GM21447 (cell line): ENCODE measurements around the gene NRL.

Experiments
- ATAC-seq: cut with Tn5 transposase; IDR thresholded peaks from one replicate; pipeline ENCODE4 v1.9.1; 2021; ENCODE audit not compliant: unreplicated experiment

NRL gene

DNA sequence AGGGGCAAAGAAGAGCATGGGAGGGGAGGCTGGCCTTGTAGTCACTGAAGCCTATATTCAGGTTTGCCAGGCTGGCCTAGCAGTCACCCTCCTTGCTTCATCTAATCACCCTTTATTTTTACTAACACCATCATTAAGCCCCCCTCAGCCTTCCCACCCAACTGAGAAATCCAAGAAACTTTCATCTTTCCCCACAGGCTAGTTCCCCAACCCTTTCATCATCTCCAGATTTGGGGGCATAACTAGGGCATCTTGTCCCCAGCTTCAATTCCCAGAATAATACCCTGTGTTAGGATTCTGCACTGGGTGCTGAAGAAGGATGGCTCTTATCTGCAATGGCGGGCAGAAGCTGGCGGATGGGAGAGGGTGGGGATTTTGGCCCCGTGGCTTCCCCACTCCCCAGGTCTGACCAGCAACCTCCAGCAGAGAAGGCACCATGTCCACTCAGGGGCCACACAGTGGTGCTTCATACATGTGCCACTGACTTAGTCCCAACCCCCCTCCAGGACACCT, 13.7 kb downstream of the NRL start:
- no peak for ATAC-seq

DNA sequence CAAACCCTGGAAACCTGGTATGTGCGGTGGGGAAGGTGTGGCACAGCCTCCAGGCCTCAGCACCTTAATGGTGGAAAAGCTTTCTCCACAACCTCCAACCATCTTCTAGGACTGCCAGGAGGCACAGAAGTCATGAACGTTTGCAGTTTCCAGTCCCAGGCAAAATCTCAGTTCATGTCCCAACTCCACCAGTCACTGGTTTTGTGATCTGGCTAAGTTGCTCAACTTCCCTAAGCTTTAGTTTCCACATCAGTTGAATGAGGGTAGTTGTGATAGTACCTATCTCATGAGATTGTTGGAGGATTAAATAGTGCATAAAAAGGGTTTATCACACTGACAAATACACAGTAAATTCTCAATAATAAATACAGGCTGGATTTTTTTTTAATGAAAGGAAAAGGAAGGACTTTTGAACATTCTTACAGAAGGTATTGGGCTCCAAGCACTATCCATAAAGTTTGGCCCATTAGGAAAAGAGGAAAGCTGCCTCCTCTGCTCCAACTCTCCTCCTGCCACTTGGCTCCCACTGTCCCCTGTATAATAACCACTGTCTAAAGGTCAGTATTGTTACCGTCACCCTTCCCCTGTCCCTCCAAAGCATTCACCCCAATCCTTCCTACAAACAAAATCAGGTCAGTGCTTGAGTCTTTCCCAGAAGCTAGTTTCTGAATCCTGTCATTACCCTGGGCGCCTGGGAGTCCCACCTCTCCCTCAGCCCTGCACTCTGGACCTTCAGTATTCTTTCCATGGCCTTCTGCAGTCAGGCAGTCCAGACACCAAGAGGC, 14.4 kb downstream of the NRL start:
- no peak for ATAC-seq

DNA sequence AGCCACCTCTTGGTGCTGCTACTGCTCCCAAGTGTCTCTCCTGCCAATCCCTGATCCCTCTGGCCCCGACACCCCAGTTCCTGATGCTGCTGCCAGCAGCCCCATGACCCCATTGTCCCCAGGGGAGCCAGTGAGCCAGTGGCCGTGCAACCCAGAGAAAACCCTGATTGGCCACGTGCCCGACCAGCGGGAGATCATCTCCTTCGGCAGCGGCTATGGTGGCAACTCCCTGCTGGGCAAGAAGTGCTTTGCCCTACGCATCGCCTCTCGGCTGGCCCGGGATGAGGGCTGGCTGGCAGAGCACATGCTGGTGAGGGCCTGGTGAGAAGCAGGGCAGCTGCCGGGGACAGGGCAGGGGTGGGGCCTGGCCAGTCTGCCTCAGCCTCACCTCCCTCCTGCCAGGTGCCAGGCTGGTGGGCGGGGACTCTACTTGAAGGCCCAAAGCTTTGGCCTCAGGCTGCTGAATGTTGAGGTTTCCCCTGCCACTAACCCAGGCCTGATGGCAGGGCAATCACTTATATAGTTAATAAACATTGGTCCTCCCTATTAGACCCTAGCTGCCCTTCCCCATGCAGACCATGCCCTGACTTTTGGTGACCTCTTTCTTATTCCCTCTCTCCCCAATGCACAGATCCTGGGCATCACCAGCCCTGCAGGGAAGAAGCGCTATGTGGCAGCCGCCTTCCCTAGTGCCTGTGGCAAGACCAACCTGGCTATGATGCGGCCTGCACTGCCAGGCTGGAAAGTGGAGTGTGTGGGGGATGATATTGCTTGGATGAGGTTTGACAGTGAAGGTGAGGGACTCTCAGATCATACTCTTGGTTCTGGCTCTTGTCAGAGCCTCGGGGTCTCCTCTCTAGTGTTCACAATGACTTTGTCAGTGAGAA, 15.6 kb downstream of the NRL start:
- ATAC-seq, result no peak

DNA sequence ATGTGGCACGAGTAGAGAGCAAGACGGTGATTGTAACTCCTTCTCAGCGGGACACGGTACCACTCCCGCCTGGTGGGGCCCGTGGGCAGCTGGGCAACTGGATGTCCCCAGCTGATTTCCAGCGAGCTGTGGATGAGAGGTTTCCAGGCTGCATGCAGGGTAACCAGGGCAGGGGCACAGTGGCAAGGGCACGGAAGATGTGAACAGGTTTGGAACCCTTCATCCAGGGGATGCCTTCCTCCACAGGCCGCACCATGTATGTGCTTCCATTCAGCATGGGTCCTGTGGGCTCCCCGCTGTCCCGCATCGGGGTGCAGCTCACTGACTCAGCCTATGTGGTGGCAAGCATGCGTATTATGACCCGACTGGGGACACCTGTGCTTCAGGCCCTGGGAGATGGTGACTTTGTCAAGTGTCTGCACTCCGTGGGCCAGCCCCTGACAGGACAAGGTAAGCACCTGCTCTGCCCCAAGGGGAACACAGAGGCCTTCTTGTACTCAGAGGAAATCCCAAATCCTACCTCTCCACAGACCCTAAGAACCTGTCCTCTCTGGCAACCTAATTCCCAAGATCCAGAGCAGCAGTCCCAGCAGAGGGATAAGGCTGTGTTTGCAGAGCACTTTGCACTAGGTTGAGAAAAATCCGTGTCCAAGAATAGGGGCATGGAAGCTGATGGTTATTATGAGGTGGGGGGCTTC, 16.4 kb downstream of the NRL start:
- ATAC-seq, result no peak

DNA sequence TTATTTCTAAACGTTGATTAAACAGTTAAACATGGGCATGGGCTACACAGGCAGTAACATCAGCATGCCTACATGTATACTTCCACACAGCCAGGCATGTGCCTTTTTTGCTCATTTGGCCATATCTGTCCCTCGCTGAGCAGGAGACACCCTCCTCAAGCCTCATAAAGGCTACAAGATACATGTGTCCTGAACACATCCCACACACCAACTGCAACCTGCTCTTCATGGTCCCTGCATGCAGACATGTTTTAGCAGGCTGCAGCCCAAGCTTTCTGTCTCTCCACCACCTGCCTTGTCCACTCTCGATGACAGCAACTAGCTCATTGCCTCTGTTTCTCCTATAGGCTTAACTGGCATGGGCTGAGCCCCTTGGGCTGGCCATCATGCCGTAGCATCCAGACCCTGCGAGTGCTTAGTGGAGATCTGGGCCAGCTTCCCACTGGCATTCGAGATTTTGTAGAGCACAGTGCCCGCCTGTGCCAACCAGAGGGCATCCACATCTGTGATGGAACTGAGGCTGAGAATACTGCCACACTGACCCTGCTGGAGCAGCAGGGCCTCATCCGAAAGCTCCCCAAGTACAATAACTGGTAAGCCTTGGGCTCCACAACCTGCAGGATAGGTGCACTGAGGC, 18.1 kb downstream of the NRL start:
- ATAC-seq, result no peak

DNA sequence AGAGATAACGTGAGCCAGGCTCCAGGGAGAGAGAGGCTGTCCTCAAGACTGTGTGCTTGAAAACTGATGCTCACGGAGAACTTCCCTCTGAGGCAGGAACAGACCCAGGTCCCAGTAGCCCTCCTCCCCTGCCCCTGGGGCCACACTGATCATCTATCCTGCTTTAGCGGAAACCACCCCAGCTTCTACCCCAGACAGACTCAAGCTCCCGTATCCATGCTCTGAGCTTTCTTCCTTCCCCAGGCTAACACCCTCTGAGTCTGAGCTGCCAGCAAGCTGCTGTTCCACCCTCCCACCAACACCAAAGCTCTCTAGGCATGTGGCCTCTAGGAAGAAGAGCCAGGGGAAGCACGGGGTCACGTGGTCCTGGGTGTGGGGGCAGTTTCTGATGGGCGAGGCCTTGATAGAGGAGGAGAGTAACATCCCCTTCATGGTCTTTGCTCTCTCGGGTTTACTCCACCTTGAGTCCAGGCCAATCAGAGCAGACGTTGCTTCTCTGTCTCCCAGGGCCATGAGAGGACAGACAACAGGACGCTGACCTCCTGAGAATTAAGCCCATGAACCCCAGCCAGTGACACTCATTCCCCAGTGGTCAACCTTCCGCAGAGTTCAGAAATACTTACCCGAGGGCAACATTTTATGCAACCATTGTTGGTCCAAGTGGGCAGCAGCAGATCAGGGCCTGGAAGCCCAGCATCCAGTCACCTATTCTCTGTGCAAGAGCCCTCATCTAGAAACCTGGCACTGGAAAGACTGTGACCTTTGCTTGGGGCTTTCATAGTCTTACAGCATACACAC, 19.3 kb downstream of the NRL start:
- ATAC-seq, result peak; percentile 68

DNA sequence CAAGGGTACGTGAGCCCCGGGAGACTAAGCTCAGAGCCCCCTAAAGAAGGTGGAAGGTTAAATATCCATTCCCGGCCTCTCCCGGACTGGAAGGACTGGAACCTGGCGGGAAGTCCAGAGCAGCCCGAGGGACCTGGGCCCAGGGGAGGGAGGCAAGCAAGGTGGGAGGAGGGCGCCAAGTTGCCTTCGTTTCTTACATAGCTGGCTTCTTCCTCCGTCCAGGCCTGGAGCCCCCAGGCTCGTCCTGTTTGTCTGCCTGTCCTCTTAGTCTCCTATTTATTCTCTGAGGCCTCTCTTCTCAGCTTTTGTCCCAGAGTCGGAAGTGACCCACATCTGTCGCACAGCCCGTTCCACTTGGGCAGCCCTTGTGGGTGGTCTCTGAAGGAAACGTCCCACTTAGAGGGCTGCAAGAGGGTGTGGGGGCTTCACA, 19.9 kb downstream of the NRL start:
- ATAC-seq, result peak; percentile 3

DNA sequence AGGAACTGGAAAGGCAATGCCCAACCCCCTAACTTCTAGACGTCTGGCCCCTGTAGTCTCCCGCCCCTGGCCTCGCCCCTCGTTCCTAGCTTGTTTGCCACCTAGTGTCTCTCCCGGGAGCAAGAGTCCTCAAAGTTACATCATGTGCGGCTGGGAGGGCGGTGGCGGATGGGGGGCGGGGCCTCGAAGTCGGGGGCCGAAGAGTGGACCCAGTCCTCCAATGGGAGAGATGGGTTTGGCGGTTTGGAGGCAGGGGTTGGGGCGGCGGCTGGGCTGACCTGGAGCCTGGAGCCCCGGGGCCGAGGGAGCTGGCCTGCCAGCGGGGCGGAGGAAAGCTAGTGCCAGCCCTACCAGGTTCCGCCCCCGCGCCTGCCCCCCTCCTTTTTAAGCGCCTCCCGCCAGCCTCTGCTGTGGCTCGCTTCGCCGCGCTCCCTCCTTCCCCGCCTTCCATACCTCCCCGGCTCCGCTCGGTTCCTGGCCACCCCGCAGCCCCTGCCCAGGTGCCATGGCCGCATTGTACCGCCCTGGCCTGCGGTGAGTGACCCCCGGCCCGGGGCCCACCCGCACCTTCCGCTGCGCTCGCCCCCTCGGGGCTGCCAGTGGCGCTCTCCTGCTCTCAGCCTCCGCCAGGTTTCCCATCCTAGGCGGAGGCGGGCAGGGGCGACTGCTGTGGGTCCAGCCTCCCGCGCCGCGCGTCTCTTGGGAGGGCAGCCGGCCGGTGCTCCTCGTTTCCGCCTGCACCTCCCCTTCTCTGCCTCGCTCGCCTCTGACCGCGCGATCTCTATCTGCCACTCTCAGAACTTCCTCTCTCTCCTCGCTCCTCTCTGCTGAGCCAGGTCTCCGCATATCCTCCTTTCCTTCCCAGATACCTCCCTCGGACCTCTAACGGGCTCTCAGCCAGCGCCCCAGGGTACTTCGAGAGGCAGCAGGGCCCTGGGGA, 20.6 kb downstream of the NRL start, which contains the start of gene PCK2:
PCK2 (plus strand) TSS at position 411 of the 940 bp plus-strand sequence; CDS start at position 506, 95 bp downstream.
- peak; percentile 46 for ATAC-seq

DNA sequence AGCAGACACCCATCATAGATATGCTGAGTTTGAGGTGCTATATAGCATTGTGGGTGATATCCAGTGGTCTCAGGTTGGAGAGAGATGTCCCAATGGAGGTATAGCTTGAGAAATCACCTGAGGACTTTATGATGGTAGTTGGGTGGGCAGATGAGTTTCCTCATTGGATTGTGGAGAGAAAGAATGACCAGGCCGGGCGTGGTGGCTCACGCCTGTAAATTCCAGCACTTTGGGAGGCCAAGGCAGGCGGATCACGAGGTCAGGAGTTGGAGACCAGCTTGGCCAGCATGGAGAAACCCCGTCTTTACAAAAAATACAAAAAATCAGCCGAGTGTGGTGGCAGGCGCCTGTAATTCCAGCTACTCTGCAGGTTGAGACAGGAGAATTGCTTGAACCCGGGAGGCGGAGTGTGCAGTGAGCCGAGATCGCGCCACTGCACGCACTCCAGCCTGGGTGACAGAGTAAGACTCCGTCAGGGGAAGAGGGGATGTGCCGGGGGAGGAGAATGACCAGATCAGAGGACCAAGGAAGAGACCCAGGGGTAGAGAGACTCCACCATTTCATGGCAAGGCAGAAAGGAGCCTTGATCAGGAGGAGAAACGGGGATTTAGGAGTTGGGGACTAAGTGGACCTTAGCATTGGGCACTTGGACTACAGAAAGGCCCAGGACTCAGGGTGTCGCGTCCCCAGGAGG, 21.4 kb downstream of the NRL start:
- no peak for ATAC-seq

DNA sequence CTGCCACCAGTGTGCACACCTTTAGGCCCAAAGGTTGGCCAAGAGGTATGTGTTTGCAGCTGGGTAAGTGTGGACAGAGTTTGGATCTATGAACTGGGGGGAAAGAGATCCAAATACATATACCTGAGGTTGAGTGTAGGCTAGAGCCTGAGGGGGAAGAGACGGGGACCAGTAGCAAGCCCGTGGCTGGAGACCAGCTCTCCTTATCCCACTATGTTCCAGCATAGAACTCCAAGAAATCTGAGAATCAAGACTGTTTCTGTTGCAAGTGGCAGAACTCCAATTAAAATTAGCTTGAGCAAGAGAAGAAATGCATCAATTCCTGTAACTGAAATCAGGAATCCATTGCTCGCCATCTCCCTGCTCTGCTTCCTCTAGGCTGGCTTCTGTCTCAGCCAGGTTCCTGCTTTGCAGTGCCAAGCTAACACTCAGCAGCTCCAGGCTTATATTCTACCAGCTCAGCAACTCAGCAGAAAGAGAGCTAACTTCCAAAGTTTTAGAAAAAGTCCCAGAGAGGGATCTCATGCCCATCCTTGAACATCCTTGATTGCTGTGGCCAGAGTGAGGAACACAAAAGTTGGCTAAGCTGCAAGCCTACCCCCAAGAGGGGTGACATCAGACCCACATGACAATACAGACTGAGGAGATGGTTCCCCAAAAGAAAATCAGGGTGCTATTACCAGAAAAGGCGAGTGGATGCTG, 22.1 kb downstream of the NRL start:
- ATAC-seq, result no peak

DNA sequence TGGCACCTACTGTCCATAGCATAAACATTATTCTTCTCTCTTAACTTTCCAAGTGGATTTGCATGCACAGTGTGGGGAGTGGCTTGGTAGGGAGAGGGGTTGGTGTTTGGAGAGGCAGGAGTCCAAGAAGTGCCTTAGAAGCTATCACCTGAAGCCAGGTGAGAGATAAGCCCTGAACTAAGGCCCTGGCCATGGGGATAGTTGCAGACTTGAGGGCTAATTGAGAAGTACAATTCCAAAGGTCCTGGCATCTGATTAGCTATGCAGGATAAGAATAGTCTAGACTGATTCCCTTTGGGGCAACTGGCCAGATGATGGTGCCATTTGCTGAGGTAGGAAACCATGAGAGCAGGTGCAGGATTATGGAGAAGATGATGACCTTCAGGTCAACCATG, 22.6 kb downstream of the NRL start:
- no peak for ATAC-seq

DNA sequence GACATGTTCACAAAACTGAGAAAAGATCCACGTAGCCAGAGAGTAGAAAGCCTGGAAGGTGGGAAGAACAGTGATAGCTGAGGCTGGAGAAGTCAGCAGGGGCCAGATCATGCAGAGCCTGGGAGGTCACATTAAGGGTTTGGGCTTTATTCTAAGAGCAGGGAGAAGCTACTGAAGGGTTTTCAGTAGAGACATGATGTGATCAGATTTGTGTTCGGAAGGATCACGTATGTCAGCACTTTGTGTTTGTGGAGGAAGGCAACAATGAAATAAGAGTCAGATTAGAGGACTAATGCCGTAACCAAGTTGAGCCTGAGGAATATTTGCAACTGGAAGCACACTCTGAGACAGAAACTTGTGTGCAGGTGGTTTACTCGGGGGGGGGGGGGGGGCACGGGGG, 24.9 kb downstream of the NRL start:
- no peak for ATAC-seq

DNA sequence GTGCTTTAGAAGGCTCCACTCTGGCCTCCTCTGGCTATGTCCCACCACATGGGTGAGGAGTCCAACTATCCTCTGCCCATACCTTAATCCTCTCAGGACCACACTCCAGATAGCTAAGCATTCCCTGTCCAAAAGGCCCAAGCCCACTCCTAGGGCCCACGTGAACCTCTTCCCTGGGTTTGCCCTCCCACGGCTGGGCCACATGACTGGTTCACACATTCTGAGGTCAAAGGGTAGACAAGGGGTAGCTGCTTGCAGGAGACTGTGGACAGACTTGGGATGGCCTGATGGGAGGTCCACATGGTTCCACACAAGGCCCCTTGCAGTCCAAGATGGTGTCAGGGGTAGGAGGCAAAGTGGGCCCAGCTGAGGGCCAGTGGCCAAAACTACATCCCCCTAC, 26.7 kb downstream of the NRL start:
- no peak for ATAC-seq

DNA sequence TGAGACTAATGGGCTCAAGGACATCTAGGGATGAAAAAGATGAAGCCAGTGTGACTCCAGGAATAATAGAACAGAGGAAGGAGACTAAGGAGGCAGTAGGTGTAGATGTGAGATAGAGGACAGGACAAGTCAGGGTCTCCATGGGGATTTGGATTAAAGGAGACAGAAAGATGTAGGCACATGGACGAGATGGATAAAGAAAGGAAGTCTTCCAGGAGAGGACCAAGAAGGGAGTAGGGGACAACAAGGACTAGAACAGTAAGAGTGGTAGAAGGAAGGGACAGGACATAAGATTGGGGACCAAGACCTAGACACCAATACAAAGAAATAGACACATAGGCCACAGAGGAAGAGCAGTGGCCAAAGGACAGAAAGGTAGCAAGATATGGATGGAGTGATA, 27.7 kb downstream of the NRL start:
- no peak for ATAC-seq

DNA sequence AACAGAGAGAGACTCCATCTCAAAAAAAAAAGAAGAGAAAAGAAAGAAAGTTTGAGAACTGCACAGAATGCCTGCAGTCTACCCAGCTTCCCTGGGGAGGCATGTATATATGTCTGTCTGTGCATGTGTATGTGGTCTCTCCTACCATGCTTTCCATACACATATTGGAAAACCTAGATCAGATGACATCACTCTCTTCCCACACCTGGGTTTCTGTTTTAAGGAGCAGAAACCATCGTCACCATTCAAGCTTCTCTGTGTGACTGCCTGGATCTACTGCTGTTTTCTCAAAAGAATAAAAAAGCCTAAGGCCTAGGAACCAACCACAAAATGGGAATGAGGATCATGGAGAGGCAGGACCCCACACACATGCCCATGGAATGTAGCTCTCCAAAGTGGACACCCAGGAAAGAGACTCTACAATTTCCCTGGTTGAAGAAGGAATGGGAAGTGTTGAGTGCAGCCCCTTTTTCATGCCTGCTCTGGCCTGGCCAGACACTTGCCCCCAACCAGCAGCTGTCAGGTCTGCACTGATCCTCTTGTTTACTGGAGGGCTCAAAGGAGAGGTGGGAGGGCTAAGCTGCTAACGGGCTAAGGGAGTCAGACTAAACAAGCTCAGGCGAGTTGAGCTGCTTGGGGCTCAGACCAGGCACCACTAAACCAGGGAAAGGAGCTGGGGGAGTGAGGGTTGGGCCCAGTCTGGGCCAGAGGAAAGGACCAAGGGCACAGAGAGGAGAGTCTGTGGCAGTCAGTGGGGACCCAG, 28.4 kb downstream of the NRL start:
- ATAC-seq, result no peak

DNA sequence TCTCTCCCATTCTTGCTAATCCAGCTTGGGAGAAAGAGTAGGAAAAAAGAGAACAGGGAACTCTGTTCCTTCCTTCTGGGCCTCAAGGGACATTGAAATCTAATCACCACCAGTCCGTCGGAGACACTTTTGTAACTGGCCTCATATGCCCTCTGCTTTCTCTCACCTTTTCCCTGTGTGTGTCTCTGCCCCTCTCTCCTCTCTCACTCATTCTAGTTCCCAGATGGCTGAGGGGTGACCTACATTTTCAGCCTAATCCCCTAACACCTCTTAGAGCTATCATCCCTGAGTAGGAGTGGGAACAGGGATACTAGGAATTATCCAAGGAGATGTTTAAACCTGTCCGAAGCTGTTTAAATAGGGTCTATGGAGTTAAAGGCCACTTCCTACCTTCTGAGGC, 29.5 kb downstream of the NRL start:
- no peak for ATAC-seq

DNA sequence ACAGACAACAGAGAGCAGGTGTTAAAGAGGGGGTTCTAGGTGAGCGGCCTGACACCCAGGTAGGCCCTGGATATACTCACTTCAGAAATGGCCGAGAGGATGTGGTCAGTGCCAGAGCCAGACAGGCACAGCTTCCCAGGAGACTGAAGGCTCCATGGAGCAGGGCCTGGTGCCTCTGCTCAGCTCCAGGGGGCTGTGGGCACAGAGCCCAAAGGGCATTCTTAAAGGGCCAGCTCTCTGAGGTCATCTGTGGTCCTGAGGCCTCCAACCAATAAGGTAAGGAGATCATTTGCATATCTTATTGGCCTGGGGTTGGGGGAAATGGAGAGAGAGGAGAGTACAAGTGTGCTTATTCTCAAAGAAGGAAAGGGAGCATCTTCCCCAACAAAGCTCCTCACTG, 30.3 kb downstream of the NRL start:
- ATAC-seq, result no peak
